ENCODE measurements around the gene HAUS7. TPM values are rescaled to one million over a fixed set of nuclear protein-coding genes. Genes with fewer than 3 reads are reported as not detected.

Gene HAUS7
- total RNA-seq, 2 experiments from 2014 or later = 24.4 to 25.6 TPM

GRCh38 chrX:153433781-153434285, 36.5 kb downstream of the HAUS7 start:
- Mint-ChIP-seq H3K4me3 (no peak overlapping the region), H3K27ac (no peak overlapping the region), H3K9me3 (peaks cover 2% of the 10 kb centered on the region), H3K27me3 (peaks cover 11% of the 10 kb centered on the region), H3K4me1 (ENCODE audit: low read depth) (no peaks in the 10 kb centered on the region), H3K36me3 (ENCODE audit: low read depth) (no peaks in the 10 kb centered on the region)
- peaks cover 0 to 4% of the 10 kb centered on the region in 2 experiments for H3K9me3 ChIP-seq (ENCODE audit: control insufficient read depth in 1 of 2, insufficient read depth in 1 of 2, low read length in 2 of 2)
- no peaks in the 10 kb centered on the region for H3K4me1 ChIP-seq (ENCODE audit: insufficient read depth, low read length)
- H3K27ac ChIP-seq (ENCODE audit: low read depth in 1 of 2, low read length in 2 of 2) = no peak overlapping the region
- H3K27me3 ChIP-seq (ENCODE audit: control insufficient read depth in 1 of 2, insufficient read depth in 2 of 2, low read length in 2 of 2) = no peaks in the 10 kb centered on the region
- no peaks in the 10 kb centered on the region for H3K36me3 ChIP-seq (ENCODE audit: insufficient read depth, low read length)
- no peak for DNase-seq
- ChIA-PET POLR2A (no interaction called here), CTCF (no interaction called here)
- intact Hi-C loops (cut with DNase I, micrococcal nuclease) = no loop called here
- no peak for ATAC-seq (ENCODE audit: poor library complexity)
- H3K4me3 ChIP-seq (ENCODE audit: low read length) = no peak overlapping the region
- no peak for TF ChIP-seq CTCF (IDR thresholded peaks at IDR 0.05)

- H3K27ac ChIP-seq (ENCODE audit: low read depth in 1 of 2, low read length in 2 of 2) = no peak overlapping the region
- H3K4me3 ChIP-seq (ENCODE audit: low read length) = no peak overlapping the region
- no peaks in the 10 kb centered on the region for H3K36me3 Mint-ChIP-seq (ENCODE audit: low read depth)
- no peak for TF ChIP-seq CTCF (IDR thresholded peaks at IDR 0.05)
- H3K4me3 Mint-ChIP-seq = no peak overlapping the region
- H3K9me3 Mint-ChIP-seq = peaks cover 2% of the 10 kb centered on the region
- peaks cover 0 to 4% of the 10 kb centered on the region in 2 experiments for H3K9me3 ChIP-seq (ENCODE audit: control insufficient read depth in 1 of 2, insufficient read depth in 1 of 2, low read length in 2 of 2)
- H3K4me1 Mint-ChIP-seq (ENCODE audit: low read depth) = no peaks in the 10 kb centered on the region
- H3K27ac Mint-ChIP-seq = no peak overlapping the region
- H3K4me1 ChIP-seq (ENCODE audit: insufficient read depth, low read length) = no peaks in the 10 kb centered on the region
- ChIA-PET CTCF (no interaction called here), POLR2A (no interaction called here)
- no peaks in the 10 kb centered on the region for H3K27me3 ChIP-seq (ENCODE audit: control insufficient read depth in 1 of 2, insufficient read depth in 2 of 2, low read length in 2 of 2)
- H3K36me3 ChIP-seq (ENCODE audit: insufficient read depth, low read length) = no peaks in the 10 kb centered on the region
- no peak for DNase-seq
- no peak for ATAC-seq (ENCODE audit: poor library complexity)
- intact Hi-C loops (cut with DNase I, micrococcal nuclease) = no loop called here
- H3K27me3 Mint-ChIP-seq = peaks cover 5% of the 10 kb centered on the region
Observed at GRCh38 chrX:153433161-153433680, 37.2 kb downstream of the HAUS7 start.

- DNase-seq (no peak), ATAC-seq (ENCODE audit: poor library complexity) (no peak)
- no peak for TF ChIP-seq CTCF (IDR thresholded peaks at IDR 0.05)
- Histone ChIP-seq H3K27me3 (ENCODE audit: control insufficient read depth in 1 of 2, insufficient read depth in 2 of 2, low read length in 2 of 2) (no peaks in the 10 kb centered on the region), H3K36me3 (ENCODE audit: insufficient read depth, low read length) (no peaks in the 10 kb centered on the region), H3K9me3 (ENCODE audit: control insufficient read depth in 1 of 2, insufficient read depth in 1 of 2, low read length in 2 of 2) (peaks cover 0 to 4% of the 10 kb centered on the region in 2 experiments), H3K27ac (ENCODE audit: low read depth in 1 of 2, low read length in 2 of 2) (no peak overlapping the region), H3K4me1 (ENCODE audit: insufficient read depth, low read length) (no peaks in the 10 kb centered on the region), H3K4me3 (ENCODE audit: low read length) (no peak overlapping the region)
- no peak overlapping the region for H3K27ac Mint-ChIP-seq
- H3K4me3 Mint-ChIP-seq = no peak overlapping the region
- POLR2A ChIA-PET = no interaction called here
- peaks cover 2% of the 10 kb centered on the region for H3K9me3 Mint-ChIP-seq
- H3K27me3 Mint-ChIP-seq = peaks cover 4% of the 10 kb centered on the region
- intact Hi-C loops (cut with DNase I, micrococcal nuclease) = no loop called here
- CTCF ChIA-PET = no interaction called here
- no peaks in the 10 kb centered on the region for H3K4me1 Mint-ChIP-seq (ENCODE audit: low read depth)
- H3K36me3 Mint-ChIP-seq (ENCODE audit: low read depth) = no peaks in the 10 kb centered on the region
Observed at GRCh38 chrX:153430796-153431195, 39.6 kb downstream of the HAUS7 start.
